PFSK-1 (cell line): Measurements from ENCODE around the gene LRRC32.

Experiments used
- FOXP2 ChIP-seq: optimal IDR thresholded peaks from 2 replicates; pipeline ENCODE3; 2011; ENCODE audit warnings: borderline replicate concordance, control low read depth, inconsistent platforms; ENCODE audit not compliant: insufficient read depth; ENCODE audit errors: extremely low read length, extremely low read depth
- POLR2AphosphoS5 ChIP-seq: IDR thresholded peaks from 2 replicates; pipeline ENCODE4 v1.6.1; 2012; ENCODE audit warnings: low read depth, mild to moderate bottlenecking, control low read depth, low read length, moderate library complexity
- REST ChIP-seq, 2 experiments: IDR thresholded peaks; 2 replicates each; pipeline versions ENCODE4 v1.6.1 to v1.8.0; 2011 to 2012; ENCODE audit warnings: low read depth in 2 of 2, low read length in 2 of 2, control low read depth in 1 of 2, inconsistent platforms in 1 of 2, mild to moderate bottlenecking in 1 of 2, moderate library complexity in 1 of 2; ENCODE audit not compliant: insufficient read depth in 1 of 2
- SIN3A ChIP-seq: IDR thresholded peaks from 2 replicates; pipeline ENCODE4 v1.6.1; 2012; ENCODE audit warnings: mild to moderate bottlenecking, low read length, moderate library complexity, borderline replicate concordance; ENCODE audit not compliant: insufficient read depth
- TAF1 ChIP-seq: IDR thresholded peaks from 2 replicates; pipeline ENCODE4 v1.6.1; 2012; ENCODE audit warnings: low read length, control low read depth, borderline replicate concordance; ENCODE audit not compliant: insufficient read depth

Gene LRRC32

GRCh38 chr11:76624500-76625379, 45.8 kb downstream of the LRRC32 start:
- TF ChIP-seq REST (IDR thresholded peaks at IDR 0.05; ENCODE audit: insufficient read depth in 1 of 2, low read depth in 2 of 2, low read length in 2 of 2), result no peak
- no peak for TF ChIP-seq TAF1
- TF ChIP-seq FOXP2, result no peak
- TF ChIP-seq POLR2AphosphoS5, result no peak
- no peak for TF ChIP-seq SIN3A

GRCh38 chr11:76623884-76624419, 46.6 kb downstream of the LRRC32 start:
- TF ChIP-seq REST (IDR thresholded peaks at IDR 0.05; ENCODE audit: insufficient read depth in 1 of 2, low read depth in 2 of 2, low read length in 2 of 2) (no peak), SIN3A (no peak), TAF1 (no peak)

GRCh38 chr11:76623171-76623883, 47.2 kb downstream of the LRRC32 start:
- no peak for TF ChIP-seq REST (IDR thresholded peaks at IDR 0.05; ENCODE audit: insufficient read depth in 1 of 2, low read depth in 2 of 2, low read length in 2 of 2)
- no peak for TF ChIP-seq POLR2AphosphoS5
- TF ChIP-seq FOXP2, result no peak
- TF ChIP-seq SIN3A, result no peak
- TF ChIP-seq TAF1, result no peak

GRCh38 chr11:76622493-76623094, 48.0 kb downstream of the LRRC32 start:
- TF ChIP-seq POLR2AphosphoS5 (no peak), TAF1 (no peak), REST (IDR thresholded peaks at IDR 0.05; ENCODE audit: insufficient read depth in 1 of 2, low read depth in 2 of 2, low read length in 2 of 2) (no peak), SIN3A (no peak), FOXP2 (no peak)
